Measurements from ENCODE around the gene COBL.

- TF ChIP-seq POLR2A (IDR thresholded peaks at IDR 0.05; ENCODE audit: low read depth, low read length), result no peak
- no peak for TF ChIP-seq EZH2 (IDR thresholded peaks at IDR 0.05; ENCODE audit: borderline replicate concordance, control insufficient read depth, low read depth, low read length)
- TF ChIP-seq ZNF274 (IDR thresholded peaks at IDR 0.05; ENCODE audit: insufficient read depth, insufficient read length), result no peak
- no peak for TF ChIP-seq CTCF (IDR thresholded peaks at IDR 0.05 in 2 of 3, conservative IDR thresholded peaks at IDR 0.05 in 1 of 3; ENCODE audit: control insufficient read depth in 2 of 3, extremely low read depth in 1 of 3, insufficient read depth in 1 of 3, low read depth in 3 of 3, low read length in 3 of 3)
- no peak for TF ChIP-seq ZBED1 (IDR thresholded peaks at IDR 0.05; ENCODE audit: borderline replicate concordance)
- TF ChIP-seq PBX3 (IDR thresholded peaks at IDR 0.05; ENCODE audit: insufficient replicate concordance, low read depth, low read length), result no peak
These were observed 340.5 kb downstream of the COBL start for GRCh38 chr7:50976064-50976463.

All from GM12878 (cell line).